SH-SY5Y (cell line): Measurements from ENCODE around the gene EFR3B.
A peak's percentile ranks its signal among the peaks of the same experiment; 100 is the strongest.

Experiments used
- GATA2 ChIP-seq: IDR thresholded peaks from 2 replicates; pipeline ENCODE4 v1.6.1; 2011; ENCODE audit warnings: mild to moderate bottlenecking, low read depth, low read length
- GATA3 ChIP-seq: IDR thresholded peaks from 2 replicates; pipeline ENCODE4 v1.6.1; 2011; ENCODE audit warnings: low read depth, mild to moderate bottlenecking, low read length, moderate library complexity

EFR3B gene

DNA sequence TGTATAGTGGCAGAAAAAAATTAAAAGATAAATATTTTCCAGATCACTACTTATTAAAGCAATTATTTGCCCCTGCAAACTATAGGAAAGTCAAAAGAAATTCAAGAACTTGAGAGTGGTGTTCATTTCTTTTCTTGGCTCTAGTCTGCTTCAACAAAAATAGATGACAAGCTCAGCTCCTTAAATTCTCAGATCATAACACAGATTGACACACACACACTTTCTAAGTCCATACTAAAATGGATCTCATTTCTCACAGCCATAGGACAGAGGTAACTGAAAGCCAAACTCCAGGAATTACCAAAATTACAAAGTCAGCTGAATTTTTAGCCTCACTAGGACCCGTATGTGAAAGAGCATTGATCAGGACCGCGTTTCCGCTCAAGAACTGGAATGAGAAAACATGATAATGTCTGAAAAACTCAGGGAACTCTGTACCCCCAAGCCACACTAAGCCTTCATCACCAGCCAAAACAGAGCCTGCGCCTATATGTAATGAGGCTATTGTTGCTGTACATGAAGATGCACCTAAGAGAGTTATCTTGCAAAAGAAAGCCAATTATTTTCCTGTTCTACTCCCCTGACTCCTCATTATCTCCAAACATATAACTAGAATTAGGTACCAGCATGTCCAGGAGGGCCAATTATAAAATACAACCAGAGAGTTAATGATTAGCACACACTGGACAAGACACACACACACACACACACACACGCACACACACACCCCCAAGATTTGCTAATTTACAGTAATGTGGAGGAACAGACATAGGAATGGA, 16.5 kb upstream of the EFR3B start:
- TF ChIP-seq GATA3 (no peak), GATA2 (no peak)

DNA sequence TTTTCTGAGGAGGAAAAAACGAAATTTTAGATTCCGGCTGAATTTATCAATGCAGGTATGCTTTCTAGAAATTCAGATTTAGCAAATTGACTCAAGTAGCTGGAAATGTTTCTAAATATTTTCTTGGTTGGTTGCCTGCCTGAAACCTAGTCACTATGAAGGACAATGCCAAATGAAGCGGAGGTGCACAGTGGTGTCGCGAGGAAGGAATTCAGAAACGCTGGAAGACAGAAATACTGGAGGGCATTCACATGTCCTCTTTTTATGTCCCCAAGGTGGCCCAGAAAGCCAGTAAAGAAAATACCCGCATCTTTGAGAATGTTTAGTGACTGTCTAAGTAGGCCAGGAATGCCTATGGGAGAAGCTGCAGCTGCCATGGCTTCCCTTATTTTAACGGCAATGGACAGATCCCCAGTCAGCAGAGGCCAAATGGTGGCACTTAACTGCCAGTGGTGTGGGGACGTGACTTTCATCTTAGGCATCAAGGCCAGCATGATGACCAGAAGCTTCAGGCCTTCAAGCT, 15.8 kb upstream of the EFR3B start:
- TF ChIP-seq GATA2 (no peak), GATA3 (no peak)

DNA sequence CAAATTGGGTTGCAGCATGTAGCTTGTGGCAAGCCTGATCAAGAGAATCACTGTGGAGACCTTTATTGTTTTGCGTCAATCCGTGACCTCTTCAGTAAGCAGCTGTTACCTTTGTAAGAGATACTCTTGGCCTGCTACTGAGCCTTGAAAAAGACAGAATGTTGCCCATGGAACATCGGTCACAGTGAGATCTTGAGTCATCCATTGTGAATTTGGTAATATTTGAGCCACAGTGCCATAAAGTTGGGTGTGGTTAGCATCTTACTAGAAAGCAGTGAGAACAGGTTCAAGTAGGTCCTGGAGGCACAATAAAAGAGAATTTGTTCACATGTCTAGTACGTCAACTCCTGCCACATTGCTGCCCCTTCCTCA, 12.7 kb upstream of the EFR3B start:
- no peak for TF ChIP-seq GATA2
- TF ChIP-seq GATA3: no peak

DNA sequence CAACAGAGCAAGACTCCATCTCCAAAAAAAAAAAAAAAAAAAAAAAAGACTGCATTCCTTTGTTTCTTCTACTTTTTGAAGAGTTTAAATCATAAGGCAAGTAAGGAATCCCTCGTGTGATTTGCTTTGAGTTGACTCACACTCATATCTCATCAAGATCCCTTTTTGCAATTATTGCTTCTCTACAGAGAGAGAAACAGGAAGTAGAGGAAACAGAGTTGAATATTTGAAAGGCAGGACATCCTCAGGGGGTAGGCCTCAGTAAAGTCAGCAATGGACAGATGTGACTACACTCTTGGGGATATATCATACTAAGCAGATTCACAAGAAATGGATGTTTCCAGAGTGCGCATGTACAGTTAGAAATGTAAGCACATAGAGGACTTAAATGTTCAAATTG, 11.2 kb upstream of the EFR3B start:
- TF ChIP-seq GATA2: no peak
- no peak for TF ChIP-seq GATA3

DNA sequence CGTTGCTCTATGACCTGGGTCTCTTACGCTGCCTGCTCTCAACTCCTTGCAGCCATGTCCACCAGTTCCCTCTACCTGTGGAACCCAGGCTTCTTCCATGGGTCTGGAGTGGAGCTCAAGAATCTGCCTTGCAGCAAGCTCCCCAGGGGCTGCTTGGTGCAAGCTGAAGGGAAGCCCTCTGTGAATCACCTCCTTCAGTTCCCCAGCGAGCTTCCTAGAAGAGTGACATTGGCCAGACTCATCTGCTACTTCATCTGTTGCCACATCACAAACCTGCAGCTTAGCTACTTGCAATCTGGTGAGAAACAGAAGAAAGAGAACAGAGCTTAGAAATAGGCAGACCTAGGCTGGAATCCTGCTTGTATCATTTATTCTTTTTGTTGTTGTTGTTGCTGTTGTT, 9.8 kb upstream of the EFR3B start:
- TF ChIP-seq GATA2: no peak
- no peak for TF ChIP-seq GATA3

DNA sequence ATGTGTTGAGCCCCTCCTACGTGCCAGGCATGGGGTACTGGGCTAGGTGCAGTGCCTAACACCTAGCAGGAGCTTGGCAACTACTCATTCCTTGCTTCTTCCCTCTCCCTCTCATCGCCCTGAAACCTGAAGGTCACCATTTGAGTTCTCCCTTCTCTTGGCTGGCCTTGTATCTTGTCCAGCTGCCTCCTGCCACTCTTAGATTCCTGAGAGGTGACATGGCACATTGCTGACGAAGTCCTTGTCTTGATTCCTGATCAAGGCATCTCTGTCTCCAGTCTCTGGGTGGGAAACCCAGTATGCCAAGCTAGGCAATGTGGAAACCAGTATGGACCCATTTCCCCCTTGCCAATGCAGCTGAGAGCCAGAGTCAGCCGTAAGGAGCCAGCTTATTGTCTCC, 9.0 kb upstream of the EFR3B start:
- TF ChIP-seq GATA2 (no peak), GATA3 (no peak)

DNA sequence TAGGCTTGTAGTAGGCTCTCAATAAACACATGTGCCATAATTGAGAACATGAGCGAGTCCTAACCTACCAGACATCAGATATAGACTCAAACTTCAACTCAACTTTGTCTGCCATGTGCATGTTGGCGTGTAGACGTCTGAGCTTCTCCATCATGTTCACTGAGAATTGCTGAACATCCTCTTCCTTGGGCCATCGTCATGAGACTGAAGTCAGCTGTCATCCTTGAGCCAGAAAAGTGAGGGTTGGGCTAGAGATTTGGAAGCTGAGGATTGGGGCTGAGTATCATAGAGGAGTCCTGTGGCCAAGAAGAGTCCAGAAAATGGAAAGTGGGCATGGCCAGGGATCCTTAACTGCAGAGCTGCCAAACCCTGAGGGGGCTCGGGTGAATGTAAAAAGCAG, 7.8 kb upstream of the EFR3B start:
- TF ChIP-seq GATA2 (no peak), GATA3 (no peak)

DNA sequence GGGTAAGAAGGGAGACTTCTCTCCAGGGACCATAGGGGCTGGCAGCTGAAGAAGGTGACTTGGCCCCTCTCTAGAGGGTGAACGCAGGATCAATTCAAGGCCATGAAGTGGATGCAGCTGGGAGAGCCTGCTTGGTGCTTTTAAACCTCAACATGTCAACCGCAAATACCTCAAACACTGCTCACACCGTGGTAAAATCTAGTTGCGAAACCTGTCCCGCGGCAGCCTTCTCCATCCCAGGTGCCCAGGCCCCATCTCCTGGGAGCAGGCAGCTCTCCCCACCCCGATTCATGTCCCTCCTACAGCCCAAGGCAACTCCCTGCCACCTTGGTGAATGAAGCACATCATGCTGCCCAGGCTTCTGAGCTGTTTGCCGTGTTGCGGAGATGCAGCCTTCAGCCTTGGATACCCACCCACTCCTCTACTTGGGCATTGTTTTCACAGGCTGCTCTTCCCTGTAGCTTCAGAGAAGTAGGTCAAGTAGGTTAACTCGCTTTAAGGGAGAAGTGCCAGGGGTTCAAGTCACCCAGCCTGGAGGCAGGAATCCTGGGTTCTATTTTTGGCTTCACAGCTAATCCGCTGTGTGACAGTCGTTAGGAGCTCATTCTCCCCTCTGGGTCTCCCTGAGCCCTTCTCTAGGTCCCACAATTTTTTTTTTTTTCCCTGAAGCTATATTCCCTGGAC, 6.2 kb upstream of the EFR3B start:
- TF ChIP-seq GATA2 (no peak), GATA3 (no peak)

DNA sequence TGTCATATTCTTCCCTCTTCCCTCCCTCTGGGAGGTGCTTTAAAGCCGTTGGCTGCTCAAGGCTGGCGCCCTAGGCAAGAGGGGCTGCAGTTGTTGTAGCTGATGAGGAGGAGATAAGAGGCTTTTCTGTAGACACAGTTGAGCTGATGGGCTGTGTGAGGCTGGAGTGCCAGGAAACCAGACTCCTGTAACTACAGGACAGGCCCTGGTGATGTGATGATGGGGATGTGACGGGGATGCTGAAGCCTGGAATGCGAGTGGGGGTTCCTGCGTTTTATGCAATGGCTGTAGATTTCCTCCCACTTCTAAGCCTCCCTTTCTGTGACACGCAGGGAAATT, 5.7 kb upstream of the EFR3B start:
- TF ChIP-seq GATA3: no peak
- peak; percentile 84 for TF ChIP-seq GATA2

DNA sequence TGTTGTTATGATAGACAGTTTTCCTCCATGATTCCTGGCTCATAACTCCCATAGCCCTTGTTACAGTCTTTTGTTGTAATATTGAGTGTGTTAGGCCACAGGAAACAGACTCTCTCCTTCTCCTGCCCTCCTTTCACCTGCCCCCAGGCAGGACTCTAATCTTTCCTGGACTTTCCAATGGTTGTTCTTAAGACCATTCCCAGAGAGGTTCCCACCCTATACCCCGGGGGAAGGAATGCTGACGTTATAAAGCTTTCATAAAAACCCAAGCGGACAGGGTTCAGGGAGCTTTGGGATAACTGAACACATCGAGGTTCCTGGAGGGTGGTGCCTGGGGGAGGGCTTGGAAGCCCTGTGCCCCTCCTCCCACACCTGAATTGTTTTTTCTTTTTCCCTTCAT, 2.8 kb upstream of the EFR3B start:
- no peak for TF ChIP-seq GATA3

DNA sequence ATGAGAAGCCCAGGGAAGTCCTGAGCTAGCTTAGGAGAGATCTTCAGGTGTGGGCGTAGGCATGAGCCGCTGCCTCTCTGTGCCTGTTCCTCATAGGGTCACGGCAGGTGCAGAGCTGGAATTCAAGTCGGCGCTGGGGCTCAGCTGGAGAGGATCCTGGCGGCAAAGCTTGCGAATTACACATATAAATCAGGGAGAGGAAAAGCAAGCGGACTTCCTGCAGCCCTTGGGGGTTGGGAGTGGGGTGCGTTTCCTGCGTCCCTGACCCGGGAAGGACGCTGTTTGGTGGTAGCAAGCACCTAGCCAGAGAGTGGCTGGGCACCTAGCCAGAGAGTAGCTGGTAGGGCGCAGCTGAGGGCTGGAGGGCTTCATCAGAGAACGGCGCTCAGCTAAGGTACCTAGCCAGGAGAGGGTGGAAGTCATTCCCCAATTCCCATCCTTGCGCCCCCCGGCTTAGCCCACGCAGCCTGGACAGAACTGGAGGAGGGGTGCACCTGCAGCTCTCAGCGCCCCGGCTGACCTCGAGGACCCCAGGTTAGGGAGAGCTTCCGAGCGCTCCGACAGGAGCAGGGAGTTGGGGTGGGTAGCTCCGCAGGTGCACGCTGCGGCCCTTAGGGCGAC, 459 bp upstream of the EFR3B start:
- TF ChIP-seq GATA3: no peak

DNA sequence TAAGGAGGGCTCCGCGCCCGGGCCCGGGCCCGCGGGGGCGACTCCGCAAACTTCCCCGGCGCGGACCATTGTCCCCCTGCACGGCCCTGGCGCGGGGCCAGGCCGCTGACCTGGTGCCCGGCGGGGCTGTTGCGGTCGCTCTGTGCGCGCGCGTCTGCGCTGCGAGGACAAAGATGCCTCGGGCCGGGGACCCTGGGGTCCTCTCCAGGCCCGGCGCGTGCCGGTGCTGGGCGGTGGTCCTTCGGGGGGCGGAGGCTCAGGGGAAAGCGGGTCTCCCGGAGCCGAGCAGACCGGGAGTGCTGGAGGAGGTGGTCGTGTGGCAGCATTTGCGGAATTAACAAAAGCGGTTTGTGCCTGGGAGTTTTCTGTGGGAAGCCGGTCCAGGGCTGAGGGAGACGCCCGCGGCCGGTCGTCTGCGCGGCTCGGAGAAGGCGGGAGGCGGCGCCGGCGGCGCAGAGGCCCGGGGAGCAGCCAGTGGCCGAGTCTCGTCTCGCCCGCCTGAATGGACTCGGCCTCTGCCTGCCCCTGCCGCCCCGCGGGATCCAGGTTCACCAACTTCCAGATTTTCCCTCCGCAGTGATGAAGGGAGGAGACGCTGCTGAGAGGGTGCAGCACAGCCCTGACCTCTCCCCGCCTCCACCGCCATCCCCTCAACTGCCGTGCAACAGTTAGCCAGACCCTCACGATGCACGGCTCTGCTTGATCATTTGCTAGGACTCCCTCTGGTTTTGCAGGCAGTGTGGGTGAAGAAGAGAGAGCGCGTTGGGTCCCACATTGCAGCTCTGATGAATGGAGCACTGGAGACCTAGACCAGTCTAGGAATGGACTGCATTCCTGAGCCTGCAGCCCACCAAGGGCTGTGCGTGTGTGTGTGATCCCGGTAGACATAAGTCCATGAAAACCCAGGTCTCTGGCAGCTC, 705 bp downstream of the EFR3B start:
- TF ChIP-seq GATA2 (no peak), GATA3 (no peak)

DNA sequence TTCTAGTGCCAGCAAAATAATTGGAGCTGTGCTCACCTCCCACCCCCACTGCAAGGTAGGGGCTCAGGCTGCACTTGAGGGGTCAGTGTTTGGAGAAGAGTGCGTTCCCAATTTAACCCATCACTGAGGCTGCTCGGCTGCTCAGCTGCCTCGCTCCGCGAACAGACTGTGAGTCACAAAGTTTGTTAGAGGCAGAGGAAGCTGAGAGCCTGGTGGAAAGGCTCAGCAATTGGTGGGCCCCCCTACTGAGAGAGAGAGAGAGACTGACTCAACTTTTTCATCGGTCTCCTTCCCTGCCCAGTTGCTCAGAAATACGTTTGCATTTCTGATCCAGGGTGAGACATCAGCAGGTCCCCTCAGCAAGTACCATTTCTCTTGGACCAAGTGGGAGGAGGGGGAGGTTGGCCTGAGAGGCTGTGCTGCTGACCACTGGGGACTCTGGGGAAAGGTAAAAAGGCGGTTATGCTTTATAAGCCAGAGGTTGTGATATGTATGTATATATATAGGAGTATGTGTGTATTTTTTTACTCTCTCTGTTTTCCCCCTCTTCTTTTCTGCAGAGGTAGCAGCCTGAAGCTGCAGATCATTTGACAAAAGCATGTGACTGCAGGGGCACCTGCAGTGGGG, 1.5 kb downstream of the EFR3B start:
- TF ChIP-seq GATA2: no peak
- TF ChIP-seq GATA3: no peak

DNA sequence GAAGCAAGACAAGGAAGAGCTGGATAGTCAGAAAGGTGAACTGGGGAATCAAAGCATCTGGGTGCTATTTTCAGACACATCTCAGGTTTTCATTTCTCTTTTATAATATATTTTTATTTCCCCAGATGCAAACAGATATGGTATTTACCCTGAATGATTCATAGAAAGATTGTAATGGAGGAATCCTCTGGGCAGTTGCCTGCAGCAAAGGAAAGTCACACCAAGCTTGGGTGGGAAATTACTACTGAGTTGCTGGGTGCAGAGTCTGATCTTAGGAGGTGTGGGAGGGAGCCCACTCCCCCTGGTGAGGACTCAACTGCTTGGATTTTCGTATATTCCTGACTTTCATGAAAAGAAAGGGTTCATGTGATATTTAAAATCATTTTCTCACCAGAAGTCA, 2.1 kb downstream of the EFR3B start:
- TF ChIP-seq GATA3 (no peak), GATA2 (no peak)
